Amygdala (tissue), 56 donors: Measurements from ENCODE around the gene TMEM185A.
"Not testable (repeated sequence)": the region's sequence is repeated elsewhere in the genome, so short reads cannot be mapped to it uniquely, and the experiment has no call there.

Source experiments
- DNase-seq, 56 donors: peaks; one replicate each; lab custom pipeline; 2025; lab: John Stamatoyannopoulos, UW

Gene TMEM185A

GRCh38 chrX:149563359-149563758, 68.2 kb downstream of the TMEM185A start:
- no peak for DNase-seq

GRCh38 chrX:149555251-149555650, 76.3 kb downstream of the TMEM185A start:
- DNase-seq: not testable (repeated sequence)

- not testable (repeated sequence) for DNase-seq
Observed at GRCh38 chrX:149551939-149552248, 79.7 kb downstream of the TMEM185A start.

- DNase-seq: not testable (repeated sequence)
Observed at GRCh38 chrX:149551245-149551938, 80.2 kb downstream of the TMEM185A start.

- not testable (repeated sequence) for DNase-seq
Observed at GRCh38 chrX:149550454-149550853, 81.1 kb downstream of the TMEM185A start.

- DNase-seq: not testable (repeated sequence)
Observed at GRCh38 chrX:149549701-149550100, 81.9 kb downstream of the TMEM185A start, which contains the start of gene HSFX3. Gene HSFX3, minus strand, starts transcription at chrX:149549924. Its CDS starts 72 bp downstream, at chrX:149549852.

GRCh38 chrX:149547782-149548181, 83.8 kb downstream of the TMEM185A start:
- not testable (repeated sequence) for DNase-seq

- DNase-seq: not testable (repeated sequence)
Observed at GRCh38 chrX:149546962-149547361, 84.6 kb downstream of the TMEM185A start.
